ENCODE measurements around the gene ARID3A.

Gene ARID3A

GRCh38 chr19:892243-892893, 33.5 kb upstream of the ARID3A start:
- DNase-seq = no peak

DNA sequence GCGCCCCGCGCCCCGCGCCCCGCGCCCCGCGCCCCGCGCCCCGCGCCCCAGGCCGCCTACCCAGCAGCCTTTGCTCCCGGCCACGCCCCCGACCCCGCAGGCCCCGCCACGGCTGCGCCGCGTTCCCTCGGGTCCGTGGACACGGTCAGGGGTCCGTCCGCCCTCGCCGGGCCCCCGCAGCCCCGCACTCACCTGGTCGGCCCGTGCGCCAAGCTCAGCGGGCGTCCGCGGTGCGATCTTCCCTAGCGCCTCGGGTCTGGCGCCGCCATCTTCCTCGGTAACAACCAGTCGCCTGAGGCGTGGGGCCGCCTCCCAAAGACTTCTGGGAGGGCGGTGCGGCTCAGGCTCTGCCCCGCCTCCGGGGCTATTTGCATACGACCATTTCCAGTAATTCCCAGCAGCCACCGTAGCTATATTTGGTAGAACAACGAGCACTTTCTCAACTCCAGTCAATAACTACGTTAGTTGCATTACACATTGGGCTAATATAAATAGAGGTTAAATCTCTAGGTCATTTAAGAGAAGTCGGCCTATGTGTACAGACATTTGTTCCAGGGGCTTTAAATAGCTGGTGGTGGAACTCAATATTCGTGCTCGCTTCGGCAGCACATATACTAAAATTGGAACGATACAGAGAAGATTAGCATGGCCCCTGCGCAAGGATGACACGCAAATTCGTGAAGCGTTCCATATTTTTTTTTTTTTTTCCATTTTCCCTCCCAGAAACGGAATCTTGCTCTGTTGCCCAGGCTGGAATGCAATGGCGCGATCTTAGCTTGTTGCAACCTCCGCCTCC, 32.7 kb upstream of the ARID3A start, which contains the start of the genes MED16 and RNU6-9:
MED16 (minus strand) TSS at position 294 of the 796 bp plus-strand sequence. CDS start 2,056 bp downstream, outside the sequence.
RNU6-9 (plus strand) TSS at position 591 of the 796 bp plus-strand sequence.
- DNase-seq = peak; percentile 84

- DNase-seq = no peak
Measured at GRCh38 chr19:896434-896833, 29.4 kb upstream of the ARID3A start.

DNA sequence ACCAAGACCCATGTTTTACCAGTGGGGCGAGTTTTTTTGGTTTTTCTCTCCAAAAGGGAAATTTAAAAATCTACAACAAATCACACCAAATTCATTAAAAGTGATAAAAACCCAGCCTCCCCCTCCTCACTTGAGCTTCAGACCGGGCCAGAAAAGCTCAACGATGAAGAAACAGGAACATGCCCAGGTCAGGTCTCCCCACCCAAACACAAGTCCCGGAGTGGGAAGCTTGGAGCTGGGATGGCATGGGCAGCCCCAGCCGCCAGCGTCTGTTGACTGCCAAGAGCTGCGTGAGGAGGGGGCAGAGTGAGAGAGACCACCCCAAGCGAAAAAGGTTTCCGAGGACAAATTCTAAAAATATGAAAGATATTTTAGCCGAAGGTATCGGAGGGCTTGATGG, 28.8 kb upstream of the ARID3A start:
- DNase-seq = no peak

GRCh38 chr19:897442-898039, 28.3 kb upstream of the ARID3A start:
- no peak for DNase-seq

GRCh38 chr19:898663-899062, 27.2 kb upstream of the ARID3A start:
- DNase-seq = no peak

DNA sequence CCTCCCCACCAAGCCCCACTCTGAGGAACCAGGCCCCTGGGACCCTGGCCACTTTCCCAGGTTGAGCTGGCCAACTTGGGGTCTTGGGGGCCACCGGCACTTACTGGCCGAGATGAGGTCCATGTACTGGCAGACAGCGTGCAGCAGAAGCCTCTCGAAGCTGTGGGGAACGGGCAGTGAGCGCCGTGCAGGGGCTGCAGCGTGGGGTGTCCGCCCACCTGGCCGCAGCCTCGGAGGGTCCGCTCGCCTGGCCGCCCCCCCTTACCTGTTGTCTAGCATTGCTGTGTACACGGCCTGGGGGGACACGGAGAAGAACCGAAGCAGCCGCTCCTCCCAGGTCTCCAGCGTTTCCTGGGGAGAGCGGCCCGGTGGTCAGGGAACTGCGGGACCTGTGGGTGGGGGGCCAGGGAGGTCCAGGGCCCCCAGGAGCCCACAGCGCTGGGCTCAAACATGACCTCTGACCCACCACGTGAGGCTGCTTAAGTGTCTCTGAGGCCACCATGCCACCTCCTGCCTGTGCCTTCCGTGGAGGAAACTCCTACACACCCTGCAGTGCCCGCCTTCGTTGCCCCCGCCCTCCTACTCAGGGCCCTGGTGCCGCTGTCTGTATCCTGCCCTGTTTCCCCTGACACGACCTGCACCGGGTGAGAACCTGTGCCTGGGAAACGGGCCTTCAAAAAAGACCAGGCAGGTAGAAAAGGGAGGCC, 26.3 kb upstream of the ARID3A start:
- DNase-seq = no peak

DNA sequence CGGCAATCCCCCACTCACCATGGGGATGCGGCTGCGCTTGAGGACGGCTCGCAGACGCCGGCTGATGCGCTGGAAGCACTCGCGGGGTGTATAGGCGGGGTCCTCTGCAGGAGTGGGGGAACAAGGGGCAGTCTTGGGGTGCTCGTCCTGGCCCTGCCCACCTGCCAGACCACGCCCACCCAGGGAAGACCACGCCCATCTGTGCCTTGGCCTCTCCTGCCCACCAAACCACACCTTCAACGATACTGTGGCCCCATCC, 25.9 kb upstream of the ARID3A start:
- no peak for DNase-seq

- no peak for DNase-seq
Measured at GRCh38 chr19:900302-901111, 25.3 kb upstream of the ARID3A start.

- DNase-seq = no peak
Measured at GRCh38 chr19:901216-902092, 24.4 kb upstream of the ARID3A start.

DNA sequence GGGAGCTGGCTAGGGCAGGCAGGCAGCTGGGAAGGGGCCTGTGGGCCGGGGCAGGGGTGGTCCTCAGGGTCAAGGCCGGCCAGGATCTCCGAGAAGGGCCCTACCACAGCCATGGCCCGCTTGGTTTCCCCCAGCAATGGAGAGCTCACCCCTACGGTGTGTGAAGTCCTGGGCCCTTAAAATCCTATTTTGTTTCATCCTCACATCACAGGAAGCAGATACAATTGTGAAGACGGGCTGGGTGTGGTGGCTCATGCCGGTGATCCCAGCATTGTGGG, 23.8 kb upstream of the ARID3A start:
- DNase-seq = no peak

DNA sequence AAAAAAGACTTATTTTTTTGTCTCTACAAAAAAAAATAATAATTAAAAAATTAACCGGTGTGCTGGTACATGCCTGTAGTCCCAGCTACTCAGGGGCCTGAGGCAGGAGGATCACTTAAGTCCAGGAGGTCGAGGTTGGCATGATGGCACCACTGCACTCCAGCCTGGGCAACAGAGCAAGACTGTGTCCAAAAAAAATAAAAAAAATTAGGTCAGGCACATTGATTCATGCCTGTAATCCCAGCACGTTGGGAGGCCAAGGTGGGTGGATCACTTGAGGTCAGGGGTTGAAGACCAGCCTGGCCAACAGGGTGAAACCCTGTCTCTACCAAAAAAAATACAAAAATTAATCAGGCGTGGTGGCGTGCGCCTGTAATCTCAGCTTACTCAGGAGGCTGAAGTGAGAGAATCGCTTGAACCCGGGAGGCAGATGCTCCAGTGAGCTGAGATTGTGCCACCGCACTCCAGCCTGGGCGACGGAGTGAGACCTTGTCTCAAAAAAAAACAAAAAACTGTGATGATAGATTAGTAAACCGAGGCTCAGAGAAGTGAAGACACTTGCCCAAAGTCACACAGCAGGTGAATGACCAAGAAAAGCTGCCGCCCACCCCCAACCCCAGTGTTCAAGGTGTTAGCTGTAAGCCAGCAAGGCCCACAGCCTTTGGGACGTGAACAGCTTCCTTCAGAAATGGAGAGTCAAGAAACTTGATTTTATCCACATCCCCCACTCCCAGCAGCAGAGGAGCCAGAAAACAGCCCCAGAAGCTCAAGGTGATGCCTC, 23.2 kb upstream of the ARID3A start:
- DNase-seq = no peak

GRCh38 chr19:903266-903797, 22.5 kb upstream of the ARID3A start:
- no peak for DNase-seq

DNA sequence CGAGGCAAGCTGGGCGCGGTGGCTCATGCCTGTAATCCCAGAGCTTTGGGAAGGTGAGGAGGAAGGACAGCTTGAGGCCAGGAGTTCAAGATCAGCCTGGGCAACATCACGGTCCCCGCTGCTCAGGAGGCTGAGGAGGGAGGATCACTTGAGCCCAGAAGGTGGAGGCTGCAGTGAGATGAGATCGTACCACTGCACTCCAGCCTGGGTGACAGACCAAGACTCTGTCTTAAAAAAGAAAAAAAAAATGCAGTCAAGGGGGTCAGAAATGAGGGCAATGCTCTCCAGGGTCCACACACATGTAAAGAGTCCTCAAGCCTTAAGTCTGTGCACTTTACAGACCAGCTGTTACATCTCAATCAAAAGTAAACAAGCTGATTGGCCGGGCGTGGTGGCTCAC, 21.3 kb upstream of the ARID3A start:
- DNase-seq = no peak

- DNase-seq = no peak
Measured at GRCh38 chr19:906480-906879, 19.4 kb upstream of the ARID3A start.

- DNase-seq = no peak
Measured at GRCh38 chr19:907183-907853, 18.5 kb upstream of the ARID3A start.

DNA sequence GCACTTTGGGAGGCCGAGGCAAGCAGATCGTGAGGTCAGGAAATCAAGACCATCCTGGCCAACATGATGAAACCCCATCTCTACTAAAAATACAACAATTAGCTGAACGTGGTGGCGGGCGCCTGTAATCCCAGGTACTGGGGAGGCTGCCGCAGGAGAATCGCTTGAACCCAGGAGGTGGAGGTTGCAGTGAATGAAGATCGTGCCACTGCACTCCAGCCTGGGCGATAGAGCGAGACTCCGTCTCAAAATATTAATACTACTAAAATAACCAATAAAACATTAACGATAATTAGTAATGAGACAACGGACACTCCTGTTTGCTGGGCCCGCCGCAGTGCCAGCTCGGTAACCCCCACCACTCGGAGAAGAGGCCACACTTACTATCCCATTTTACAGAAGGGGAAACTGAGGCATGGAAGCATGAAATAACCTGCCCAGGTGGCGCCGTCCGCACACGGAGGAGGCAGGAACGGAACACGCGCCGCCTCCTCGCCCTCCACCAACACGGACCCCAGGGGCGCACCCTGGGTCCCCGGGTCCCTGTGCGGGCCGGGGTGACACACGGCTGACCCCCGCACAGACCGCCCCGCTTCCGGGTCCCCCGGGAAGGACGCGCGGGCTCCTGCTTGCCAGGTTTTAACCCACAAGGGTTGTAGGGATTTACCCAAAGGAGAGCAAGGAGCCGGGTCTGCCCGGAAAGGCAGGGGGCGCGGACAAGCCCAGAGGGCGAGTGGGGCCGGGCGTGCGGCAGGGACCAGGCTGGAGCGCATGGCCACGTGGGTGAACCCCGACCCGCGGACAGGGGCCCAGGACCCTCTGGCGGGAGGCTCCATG, 14.4 kb upstream of the ARID3A start:
- no peak for DNase-seq

- no peak for DNase-seq
Measured at GRCh38 chr19:912181-913079, 13.4 kb upstream of the ARID3A start.
